SK-N-MC (cell line): Measurements from ENCODE around the gene EPHA3.

Experiments used
- EZH2 ChIP-seq: fragments of 200-600 bp; sonication (generic); IDR thresholded peaks from one replicate; pipeline ENCODE4 v1.6.1; 2017; ENCODE audit warnings: antibody characterized with exemption
- FOXP2 ChIP-seq: optimal IDR thresholded peaks from 2 replicates; pipeline ENCODE3; 2011; ENCODE audit warnings: mild to moderate bottlenecking, moderate library complexity; ENCODE audit not compliant: insufficient read depth; ENCODE audit errors: extremely low read length, control extremely low read depth
- POLR2AphosphoS5 ChIP-seq: IDR thresholded peaks from 2 replicates; pipeline ENCODE4 v1.6.1; 2012; ENCODE audit warnings: mild to moderate bottlenecking, low read depth, low read length, borderline replicate concordance

GRCh38 chr3:89467898-89468363 is 360.5 kb downstream of the EPHA3 start:
- no peak for TF ChIP-seq EZH2
- TF ChIP-seq POLR2AphosphoS5 = no peak
- no peak for TF ChIP-seq FOXP2
